Amniotic epithelial cell (primary cell): ENCODE measurements around the gene FIBIN.
"Not testable (repeated sequence)": the region's sequence is repeated elsewhere in the genome, so short reads cannot be mapped to it uniquely, and the experiment has no call there.

Experiments used
- DNase-seq: peaks from one replicate; pipeline ENCODE4 v3.0.0-alpha.2; 2010; ENCODE audit warnings: low read depth

Gene FIBIN

DNA sequence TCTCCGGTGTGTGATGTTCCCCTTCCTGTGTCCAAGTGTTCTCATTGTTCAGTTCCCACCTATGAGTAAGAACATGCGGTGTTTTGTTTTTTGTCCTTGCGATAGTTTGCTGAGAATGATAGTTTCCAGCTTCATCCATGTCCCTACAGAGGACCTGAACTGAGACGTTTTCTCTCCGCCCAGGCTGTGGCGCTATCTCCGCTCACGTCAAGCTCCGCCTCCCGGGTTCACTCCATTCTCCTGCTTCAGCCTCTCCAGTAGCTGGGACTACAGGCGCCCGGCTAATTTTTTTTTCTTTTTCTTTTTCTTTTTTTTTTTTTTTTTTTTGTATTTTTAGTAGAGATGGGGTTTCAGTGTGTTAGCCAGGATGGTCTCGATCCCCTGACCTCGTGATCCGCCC is 16.7 kb upstream of the FIBIN start:
- not testable (repeated sequence) for DNase-seq

DNA sequence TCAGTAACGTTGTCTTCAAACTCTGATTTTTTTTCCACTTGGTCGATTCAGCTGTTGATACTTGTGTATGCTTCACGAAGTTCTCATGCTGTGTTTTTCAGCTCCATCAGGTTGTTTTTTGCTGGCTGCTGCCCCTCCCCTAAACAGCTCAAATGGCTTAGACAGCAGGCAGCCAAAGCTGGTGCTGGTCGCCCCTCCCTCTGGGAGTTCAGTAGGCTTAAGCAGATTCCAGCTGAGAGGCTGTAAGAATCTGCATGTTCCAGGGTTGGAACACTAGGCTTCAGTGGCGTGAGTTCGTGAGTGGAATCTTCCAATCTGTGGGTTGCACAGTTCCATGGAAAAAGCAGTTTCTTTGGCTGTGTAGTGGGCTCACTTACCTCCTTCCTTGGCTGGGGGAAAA is 10.3 kb upstream of the FIBIN start:
- DNase-seq = no peak

DNA sequence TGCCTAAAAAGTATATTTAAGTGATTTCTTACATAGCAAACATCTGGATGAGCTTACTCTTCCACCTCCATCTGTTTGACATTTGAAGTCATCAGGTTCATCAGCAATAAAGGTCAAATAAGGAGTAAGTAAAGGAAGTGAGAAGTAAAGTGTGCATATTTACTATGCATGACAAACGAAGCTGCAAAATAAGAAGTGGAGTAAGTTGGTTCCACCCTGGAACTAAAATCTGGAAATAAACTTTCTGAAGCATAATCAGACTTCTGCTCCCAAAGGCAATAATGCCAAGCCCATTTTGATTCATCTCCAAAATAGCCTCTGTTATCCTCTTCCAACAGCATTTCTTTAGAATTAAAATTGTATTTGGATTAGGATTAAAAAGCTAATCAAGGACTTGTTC is 8.4 kb upstream of the FIBIN start:
- DNase-seq = no peak

DNA sequence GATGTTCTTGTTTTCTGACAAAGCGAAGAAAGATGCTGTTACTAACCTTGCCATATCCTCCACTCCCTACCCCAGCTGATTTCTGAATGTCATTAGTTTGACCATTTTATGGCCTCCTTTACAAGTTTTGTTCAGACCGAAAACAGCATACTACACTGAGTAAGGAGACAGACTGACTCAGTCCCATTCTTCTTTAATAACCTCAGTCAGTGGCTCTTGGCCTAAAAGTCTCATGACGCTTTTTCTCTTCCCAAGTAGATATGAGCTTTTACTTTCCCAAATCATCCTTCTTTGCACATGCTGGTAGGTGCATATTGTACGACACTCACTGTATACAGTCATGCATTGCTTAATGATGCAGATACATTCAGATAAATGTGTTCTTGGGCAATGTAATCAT is 8.0 kb upstream of the FIBIN start:
- peak; percentile 35 for DNase-seq

DNA sequence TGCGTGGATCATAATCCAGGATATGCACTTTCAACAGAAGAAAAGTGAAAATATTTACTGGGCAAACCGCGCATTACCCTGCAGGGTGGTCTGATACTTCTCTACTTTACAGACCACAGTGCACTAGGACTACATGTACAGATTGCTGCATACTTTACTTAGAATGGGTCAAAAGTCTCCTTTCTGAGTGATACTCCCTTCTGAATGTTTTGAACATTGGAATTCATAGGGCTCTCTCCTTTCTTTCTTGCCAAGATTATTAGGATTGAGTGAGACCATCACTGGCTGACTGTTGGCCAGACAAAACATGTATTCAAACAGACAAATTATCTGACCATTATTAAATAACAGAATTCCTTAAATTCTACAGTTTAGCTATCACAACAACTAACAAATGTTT is 6.6 kb upstream of the FIBIN start:
- peak; percentile 31 for DNase-seq

DNA sequence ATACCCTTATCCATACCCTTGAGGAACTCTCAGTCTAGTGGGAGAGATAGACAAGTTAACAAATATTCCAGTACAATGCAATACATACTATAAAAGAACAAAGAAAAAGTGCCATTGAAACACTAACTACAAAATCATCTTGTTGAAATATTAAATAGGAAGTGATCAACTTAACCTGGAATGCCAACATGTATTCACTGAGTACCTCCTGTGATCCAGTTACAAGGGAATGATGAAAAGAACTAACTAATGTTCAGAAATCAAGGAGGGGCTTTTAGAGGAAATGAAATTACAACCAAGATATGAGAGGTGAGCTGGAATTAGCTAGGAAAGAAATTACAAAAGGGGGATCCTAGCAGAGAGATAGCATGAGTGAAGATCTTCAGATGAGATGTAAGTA is 6.2 kb upstream of the FIBIN start:
- DNase-seq = no peak

DNA sequence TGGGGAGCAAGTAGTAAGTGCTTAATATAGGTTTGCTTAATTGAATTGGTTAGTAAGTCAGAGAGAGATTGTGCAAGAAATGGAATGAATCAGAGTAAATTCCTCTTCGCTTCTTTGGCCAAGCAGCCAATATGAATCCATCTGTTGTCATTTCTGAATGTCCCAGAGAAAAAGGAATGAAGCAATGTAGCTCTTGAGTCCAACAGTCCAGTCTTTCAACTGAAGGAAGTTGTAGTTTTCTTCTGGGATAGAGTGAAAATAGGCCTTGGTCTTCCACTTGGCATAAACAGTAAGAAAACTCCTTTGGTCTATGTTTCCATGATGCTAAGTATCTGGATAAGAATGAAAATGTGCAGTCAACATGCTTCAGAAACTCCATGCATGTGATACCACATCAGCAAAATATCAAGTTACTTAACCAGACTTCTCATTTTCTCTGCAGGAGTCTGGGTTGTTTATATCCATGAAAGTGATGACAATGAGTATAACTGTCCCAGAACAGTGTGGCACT is 1.8 kb upstream of the FIBIN start:
- DNase-seq = peak; percentile 95

DNA sequence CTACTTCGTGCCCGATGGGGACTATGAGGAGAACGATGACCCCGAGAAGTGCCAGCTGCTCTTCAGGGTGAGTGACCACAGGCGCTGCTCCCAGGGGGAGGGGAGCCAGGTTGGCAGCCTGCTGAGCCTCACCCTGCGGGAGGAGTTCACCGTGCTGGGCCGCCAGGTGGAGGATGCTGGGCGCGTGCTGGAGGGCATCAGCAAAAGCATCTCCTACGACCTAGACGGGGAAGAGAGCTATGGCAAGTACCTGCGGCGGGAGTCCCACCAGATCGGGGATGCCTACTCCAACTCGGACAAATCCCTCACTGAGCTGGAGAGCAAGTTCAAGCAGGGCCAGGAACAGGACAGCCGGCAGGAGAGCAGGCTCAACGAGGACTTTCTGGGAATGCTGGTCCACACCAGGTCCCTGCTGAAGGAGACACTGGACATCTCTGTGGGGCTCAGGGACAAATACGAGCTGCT is 751 bp downstream of the FIBIN start:
- no peak for DNase-seq

DNA sequence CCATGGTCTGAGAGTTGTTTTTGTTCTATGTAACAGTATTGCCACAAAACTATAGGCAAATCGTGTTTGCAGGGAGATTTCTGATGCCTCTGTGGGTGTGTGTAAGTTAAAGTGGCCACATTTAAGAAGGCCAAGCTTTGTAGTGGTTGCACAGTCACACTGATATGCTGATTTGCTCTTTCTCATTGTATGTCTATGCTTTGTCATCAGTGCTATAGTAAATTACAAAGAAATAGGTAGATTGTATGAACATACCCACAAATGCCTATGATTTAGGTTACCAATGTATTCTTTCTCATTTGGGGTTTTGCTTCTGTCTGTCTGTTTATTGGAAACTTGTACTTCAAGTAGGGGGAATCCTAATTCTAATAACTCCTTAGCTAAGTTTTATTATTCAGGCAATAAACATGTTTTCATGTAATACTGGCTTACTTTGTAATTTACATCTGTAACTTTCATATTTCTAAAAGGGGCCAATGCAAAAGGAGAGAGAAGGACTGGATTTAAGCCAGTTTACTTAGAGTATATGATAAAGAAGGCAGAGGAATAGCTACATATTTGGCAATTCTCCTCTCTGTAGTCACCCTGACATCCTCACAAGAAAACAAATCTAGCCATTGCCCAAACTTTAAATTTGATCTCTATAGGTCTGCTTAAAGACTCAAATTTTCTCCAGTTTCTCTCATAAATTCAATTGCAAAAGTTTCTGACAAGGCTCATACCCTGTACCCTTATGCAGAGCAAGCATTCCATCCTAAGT is 2.0 kb downstream of the FIBIN start:
- no peak for DNase-seq

DNA sequence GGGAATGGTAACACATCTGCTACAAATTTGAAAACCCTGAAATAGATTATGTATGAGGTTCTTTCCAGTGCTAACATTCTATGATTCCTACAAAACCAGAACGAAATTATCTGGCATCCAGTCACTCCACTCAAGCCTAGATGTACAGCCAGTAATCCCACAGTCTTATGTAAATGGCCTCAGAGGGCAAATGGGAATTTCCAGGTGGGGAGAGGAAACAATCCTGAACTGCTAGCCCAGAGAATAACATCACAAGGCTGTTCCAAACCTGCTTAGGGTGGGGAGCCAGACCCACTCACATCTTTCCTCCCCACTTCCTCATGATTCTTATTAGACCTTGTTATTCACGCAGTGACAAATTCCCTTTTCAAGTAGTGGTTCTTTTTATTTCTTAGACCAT is 3.5 kb downstream of the FIBIN start:
- no peak for DNase-seq

DNA sequence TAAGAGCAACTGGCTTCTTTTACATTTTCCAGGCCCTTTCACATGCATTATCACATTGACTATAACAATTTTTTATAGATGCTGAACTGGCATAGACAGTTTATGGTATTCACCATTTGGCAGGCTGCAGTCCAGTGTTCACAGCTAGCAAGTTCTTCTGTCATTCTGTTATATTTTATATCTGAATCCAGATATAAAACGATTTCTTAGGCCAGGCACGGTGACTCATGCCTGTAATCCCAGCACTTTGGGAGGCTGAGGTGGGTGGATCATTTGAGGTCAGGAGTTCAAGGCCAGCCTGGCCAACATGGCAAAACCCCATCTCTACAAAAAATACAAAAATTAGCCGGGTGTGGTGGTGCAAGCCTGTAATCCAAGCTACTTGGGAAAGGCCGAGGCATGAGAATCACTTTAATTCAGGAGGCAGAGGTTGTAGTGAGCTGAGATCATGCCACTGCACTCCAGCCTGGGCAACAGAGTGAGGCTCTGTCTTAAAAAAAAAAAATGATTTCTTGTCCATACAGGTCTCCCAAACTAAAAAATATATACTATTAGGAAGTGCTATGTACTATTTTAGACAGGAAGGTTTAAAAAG is 7.3 kb downstream of the FIBIN start:
- peak; percentile 39 for DNase-seq

DNA sequence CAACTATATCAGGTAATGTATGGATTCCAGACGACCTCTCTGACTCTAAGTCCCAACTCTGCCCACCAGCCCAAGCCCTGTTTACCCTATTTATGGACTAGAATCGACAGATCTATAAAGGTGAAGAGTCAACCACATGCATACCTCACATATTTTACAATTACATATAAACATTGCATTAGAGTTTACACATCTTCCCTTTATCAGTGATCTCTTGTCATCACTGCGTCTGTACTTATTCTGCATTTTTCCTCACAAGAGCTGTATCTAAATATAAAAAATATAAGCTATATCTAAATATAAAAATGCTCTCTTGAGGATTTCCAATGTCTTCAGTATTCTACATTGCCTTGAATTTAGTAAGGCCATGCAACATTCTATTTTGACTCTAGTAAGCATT is 8.5 kb downstream of the FIBIN start:
- DNase-seq = no peak

DNA sequence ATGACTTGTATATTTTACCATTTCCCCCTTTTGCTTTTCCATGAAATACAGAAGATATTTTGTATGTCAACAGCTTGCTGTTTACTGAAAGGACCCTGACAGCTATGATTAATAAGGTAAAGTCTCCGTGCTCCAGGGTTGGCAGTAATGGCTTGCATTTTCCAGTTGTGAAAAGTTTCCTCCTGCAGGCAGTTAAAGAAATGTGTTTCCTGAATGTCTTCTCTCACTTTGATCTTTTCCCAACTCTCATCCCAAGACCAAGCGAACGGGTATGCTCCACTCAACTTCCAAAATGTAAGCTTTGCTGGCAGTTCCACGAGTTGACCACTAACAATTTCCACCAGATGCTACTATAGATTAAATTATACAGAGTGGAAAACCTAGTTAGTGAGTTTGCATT is 8.9 kb downstream of the FIBIN start:
- peak; percentile 16 for DNase-seq

DNA sequence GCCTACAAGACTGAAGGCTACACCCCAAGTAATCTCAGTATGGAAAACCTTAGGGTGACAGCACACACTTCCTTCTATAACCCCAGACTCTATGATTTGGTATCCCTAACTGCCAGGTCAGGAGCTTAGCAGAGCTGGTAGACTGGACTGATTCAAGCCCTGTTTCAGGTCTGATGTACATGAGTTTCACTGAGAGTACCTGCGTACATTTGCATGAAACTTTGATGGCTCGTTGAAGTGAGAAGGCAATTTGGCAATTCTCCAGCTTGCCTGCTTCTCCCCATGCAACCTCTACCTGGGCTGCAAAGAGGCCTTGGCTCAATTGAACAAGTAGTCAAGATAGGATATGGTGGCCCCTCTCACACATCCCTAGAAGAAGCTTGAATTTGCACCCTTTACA is 10.2 kb downstream of the FIBIN start:
- DNase-seq = no peak

DNA sequence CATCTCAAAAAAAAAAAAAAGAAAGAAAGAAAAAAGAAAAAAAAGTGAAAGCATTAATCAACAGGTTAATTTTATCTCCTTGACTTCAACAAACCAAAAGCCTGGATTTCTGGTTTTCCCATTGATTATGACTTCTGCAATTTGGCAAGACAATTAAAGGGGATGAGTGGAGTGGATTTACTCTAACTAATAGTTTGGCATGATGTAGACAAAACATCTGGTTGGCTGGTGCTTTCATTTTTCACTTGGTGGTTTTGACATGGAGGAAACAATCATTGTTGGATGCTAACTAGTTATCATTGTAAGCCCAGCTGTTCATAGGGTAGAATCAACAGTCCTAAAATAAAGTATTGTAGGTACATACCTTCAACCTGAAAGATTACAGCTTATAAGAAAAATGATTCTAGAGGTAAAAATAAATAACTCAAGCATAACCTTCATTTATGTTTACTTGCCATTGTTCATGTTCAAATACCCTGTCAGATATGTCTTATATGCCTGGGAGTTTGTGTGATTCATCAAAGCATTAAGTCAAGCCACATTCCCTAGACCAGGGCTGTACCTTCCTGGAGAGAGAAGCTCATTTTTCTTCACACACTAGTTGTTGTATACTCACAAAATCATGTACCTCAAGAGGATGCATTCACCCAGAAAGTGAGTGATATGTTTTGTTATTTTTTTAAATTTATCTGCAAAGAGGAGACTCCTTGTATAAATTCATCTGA is 15.1 kb downstream of the FIBIN start:
- peak; percentile 30 for DNase-seq

DNA sequence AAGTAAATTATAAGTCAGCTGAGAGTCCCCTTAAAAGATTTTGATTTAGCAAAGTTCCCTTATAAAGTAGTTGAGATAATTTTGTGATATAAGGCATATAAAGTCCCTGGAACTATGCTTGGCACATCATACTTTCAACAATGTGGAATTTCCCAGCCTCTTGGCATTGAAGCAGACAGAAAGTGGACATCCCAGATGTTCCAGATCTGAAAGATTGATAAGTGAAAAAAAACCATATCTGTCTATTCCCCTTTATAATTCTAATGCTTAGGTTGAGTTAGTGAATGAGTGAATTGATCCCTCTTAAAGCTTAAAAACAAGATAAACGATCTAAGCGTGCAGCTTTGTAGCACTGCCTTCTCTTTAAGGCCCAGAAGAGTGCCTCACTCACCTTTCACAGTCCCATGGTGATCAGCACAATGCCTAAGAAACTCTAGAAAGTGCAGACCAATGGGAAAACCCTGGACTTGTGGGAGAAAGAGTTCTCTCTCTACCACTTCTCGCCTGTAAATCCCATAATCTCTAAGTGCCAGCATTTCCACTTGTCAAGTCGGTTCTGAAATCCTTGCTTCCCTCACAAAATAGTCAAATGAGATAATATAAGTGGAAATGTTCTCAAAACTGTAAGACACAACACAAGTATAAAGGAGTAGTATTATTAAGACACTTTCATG is 17.8 kb downstream of the FIBIN start:
- no peak for DNase-seq

DNA sequence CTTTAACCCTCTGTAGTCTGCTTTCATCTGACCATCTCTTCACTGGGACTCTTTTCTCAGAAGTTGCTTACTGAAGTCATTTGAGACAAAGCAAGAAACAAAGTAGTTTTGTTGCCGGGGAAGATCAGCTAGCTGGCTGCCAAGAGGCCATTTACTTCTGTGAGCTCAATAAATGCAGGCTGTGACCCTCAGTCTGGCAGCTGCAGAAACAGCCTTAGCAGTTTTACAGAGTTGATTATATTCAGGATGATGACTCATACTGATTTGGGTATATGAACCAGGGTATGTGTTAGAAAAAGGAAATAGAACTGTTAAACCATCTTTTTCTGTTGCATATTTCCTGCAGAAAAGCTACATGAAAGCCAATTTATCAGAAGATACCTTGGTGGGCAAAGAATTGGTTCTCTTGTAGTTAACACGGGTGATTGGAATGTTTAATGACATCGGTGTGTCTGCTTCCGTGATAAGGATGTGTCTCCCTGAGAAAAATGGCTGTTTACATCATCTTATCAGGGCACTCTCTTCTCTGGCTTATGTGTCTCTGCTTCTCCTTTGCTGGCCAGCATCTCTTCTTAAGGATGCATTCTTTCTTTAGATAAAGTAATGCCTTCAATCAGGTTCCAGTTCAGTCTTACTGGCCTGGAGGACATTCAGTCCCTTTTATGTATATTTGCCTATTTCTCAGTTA is 18.5 kb downstream of the FIBIN start:
- DNase-seq = peak; percentile 45

DNA sequence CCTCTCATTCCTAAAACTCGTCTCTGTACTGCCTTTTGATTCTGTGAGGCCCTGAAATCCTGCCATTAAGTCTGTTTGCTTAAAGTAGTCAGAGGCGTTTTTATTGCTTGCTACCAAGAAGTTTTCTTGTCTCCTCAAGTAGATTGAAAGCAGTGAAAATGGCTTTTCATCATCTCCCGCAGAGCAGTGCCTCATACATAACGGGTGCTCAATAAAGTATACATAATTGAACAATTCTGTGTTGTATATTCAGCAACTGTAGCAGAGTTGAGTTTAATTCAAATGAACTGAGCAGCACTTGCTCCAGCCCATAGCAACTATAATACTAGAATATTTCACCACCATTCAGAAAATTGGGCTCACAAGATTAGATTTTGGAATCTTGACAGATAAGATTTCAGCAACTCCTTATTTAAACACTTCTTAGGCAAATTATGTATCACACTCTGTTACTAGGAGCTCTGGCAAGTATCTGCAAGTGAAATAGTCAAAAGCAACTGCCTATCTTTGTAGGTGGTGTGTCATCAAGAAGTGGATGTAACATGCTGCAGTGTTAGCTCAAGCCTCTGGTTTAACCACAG is 20.0 kb downstream of the FIBIN start:
- peak; percentile 85 for DNase-seq

DNA sequence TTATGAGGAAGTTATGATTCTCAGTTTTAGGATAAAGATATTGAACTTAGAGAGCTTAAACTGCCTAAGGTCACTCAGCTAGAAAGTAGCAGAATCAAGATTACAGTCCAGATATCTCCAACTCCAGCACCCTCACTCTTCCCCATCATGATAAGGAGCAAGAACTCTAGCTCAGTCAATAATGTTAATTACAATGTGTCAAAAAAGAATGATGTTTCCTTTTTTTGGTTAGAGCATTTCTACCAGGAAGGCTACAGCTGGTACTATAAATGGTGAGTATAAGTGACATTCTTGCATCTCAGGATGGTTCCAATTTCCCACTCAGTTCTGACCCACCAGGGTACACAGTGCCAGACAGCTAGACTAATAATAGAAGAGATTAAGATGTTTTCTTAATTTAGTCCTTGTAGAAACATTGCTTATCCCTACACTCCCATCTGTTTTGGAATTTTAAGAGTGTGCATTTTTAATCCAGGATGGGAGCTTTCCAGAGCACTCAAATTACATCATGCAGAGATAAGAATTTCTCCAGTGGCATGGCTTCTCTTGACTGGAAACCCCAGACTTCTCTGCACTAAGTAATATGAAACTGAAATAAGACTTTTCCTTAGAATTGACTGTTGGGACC is 25.1 kb downstream of the FIBIN start:
- DNase-seq = peak; percentile 48

DNA sequence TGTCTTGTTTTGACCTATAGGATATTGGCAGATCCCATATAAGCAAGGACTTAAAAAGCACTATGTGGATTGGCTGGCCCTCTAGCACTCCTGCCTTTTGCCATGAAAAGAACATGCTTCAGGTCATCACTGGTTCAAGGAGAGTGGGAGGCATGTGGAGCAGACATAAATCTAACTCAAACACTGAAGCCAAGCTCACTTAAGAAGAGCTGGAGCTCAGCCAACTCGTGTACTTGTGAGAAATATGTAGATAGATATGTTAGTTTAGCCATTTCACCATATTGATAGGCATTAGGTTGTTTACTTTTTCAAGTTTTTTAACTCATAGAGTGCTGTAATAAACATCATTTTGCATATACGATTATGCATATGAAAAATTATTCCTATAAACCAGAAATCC is 26.8 kb downstream of the FIBIN start:
- peak; percentile 74 for DNase-seq

DNA sequence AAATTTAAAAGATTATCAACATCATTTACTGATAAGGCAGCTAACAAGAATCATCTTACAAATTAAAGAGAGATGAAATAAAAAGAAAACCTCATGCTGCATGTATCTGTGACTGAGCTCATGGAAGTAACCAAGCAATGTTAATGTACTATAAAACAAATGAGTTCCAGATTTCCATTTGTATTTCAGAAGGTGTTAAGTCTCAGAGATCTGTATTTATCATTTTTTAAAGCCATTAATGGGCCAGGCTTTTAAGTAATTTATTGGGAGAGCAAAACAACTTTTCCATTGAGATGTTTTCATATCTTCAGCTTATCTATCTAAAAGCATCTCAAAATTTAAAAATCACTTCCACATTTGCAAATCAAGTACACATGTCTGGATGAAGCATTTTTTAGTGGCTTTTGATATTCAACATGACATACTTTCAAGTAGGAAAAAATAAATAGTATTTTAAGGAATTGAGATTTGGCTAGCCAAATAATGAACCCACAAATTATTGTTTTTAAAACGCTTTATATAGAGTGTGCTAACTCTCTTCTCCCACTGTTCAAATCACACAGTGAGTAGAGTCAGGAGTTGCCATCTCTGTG is 28.8 kb downstream of the FIBIN start:
- no peak for DNase-seq
